CD4-positive, alpha-beta T cell treated with Interleukin-12 subunit alpha and Interleukin-12 subunit beta, for 1 hour (primary cell): Measurements from ENCODE around the gene RCAN1.

Source experiments
- DNase-seq: peaks from one replicate; pipeline ENCODE4 v3.0.0-alpha.2; 2020

RCAN1 gene

GRCh38 chr21:34614628-34615486 lies at the start of gene RCAN1:
Gene RCAN1 (minus strand): TSS chr21:34615113. CDS start chr21:34615011, 102 bp downstream.
- peak; percentile 92 for DNase-seq

DNA sequence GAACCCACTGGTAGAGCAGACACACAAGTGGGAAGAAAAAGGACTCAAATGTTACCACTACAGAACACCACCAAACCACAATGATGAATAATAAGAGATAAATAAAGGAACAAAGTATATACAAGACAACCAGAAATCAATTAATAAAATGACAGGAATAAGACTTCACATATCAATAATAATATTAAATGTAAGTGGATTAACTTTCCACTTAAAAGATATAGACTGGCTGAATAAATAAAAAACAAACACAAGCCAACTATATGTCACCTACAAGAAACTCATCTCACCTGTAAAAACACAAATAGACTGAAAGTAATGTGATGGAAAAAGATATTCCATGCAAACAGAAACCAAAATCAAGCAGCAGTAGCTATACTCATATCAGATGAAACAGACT lies 46.9 kb upstream of the RCAN1 start:
- no peak for DNase-seq

GRCh38 chr21:34653522-34653921 lies 38.6 kb upstream of the RCAN1 start:
- no peak for DNase-seq

GRCh38 chr21:34651642-34652041 lies 36.7 kb upstream of the RCAN1 start:
- DNase-seq: no peak

- no peak for DNase-seq
Observed at GRCh38 chr21:34650861-34651431, 36.0 kb upstream of the RCAN1 start.

DNA sequence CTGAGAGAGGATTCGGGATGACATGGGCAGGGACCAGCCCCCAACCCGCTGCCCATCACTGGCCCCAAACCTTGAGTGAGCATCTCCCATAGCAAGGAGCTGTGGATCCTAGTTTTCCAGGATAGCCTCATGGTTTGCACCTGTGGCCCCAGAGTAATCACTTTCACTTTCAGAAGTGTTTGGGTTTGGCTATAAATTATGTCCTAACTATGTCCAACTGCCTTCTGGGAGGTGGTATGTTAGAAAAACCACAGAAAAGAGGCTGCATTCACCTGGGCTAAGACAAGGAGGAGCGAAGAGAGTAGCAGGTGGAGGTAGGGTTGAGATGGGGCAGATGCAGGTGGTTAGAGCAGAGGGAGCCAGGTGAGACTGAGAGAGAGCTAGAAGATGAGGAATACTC lies 34.5 kb upstream of the RCAN1 start:
- no peak for DNase-seq

- no peak for DNase-seq
Observed at GRCh38 chr21:34648739-34649297, 33.9 kb upstream of the RCAN1 start.

DNA sequence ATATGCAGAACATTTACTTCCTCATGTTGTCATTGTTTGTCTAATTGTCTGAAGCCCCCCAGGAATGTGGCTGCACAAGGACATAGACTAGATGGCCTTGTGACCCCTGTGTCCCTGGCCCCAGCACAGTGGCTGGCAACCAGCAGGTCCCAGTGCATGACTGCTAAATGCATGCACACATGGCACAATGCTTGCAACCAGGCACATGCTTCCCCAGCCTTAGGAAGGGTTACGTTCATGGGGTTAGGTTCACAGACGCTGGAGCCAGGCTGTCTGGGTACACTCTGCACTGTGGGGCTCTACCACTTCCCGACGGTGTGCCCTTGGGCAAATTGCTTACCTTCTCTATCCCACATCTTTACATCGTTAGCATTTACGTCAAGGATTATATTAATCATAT lies 32.6 kb upstream of the RCAN1 start:
- no peak for DNase-seq

GRCh38 chr21:34644825-34645224 lies 29.9 kb upstream of the RCAN1 start:
- no peak for DNase-seq

DNA sequence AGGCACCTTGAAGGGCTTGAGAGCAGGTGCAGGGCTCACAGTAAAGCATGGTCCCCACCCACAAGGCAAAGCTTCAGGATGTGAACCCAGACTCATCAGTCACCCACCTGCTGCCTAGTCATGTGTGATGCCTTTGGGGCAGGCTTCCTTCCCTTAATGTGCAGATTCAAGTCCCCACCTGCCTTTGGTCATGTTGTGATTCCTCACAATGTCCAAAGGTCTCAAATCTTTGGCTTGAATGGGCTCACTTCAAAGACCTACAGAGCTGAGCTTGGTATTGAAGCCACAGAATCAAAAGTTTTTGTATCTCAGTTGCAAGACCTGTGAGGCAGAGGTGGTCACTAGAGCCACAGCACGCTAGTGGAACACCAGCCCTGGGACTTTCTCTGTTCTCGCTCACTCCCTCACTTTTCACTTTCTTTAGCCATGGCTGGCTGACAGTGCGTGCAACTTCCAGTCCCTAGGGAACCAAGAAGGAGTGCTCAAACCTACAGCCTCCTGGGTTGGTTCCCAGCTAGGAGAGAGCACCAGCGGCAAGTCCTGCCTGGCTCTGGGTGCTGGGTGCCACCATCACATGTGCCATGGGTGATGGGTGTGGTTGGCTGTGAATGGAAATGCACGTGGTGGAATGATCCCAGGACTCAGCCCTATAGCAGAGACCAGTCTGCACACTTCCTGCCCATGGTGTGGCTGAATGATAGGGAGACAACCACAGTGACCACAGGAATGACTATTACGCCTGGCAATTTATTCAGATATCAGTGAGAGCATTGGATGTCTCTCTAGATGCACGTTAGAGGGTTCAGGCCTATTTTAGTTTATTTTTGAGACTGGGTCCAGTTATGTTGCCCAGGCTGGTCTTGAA lies 27.5 kb upstream of the RCAN1 start:
- DNase-seq: no peak

DNA sequence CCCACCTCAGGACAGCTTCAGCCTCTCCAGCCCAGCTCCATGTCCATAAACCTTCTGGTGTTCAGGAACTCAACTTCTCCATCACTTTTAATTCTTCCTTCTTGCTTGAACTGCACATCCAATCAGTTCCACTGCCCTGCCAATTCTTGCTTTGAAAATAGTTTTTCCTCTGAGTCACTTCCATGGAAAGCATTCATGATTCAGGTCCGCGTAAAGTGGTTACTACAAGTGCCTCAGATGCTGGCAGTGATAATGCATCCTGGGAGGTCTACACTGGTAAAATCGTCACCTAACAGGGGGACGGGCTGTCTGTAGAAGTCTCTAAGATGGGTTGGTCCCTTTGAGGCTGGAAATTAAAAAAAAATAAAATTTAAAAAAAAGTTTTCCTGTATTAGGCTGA lies 25.9 kb upstream of the RCAN1 start:
- no peak for DNase-seq

DNA sequence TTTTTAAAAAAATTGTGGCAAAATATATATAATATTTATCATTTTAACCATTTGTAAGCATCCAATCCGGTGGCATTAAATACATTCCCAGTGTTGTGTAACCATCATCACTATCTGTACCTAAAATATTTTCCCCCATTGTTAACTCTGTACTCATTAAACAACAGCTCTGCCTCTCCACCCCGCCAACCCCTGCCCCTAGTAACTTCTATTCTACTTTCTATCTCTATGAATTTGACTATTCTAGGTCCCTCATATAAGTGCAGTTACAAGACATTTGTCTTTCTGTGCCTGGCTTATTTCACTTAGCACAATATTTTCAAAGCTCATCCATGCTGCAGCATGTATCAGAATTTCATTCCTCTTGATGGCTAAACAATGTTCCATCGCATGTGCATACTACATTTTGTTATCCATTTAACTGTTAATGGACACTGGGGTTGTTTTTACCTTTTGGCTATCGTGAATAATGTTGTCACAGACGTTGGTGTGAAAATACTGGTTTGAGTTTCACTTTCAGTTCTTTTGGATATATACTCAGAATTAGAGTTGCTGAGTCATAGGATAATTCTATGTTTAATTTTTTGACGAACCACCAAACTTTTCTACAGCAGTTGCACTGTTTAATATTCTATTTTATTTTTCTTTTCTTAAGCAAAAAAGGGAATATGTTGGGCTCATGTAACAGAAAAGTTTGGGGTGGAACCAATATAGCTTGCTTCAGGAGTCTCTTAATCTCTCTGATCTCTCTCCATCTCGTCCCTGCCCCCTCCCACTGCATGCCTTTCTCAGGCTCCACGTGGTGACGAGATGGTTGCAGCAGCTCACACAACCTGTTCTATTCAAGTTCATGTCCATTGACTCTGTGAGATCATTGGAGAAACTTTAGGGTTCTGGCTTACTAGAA lies 25.2 kb upstream of the RCAN1 start:
- peak; percentile 20 for DNase-seq

DNA sequence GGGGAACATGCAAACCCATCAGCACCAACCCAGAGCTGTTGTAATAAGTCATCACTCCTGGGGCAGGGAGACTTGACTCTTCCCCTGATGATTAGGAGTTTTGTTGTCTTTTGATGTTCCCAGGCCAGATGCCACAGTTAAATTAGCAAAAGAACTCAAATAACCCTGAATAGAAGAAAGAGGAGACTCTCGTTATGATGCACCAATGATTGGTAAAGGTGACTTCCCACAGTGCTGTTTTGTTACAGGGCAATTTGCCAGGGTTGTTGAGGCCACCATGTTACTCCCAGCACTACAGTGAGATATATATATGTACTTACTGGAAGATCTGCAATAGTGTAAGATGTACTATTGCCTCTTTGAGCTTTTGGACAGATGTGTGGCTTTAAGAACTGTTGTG lies 24.3 kb upstream of the RCAN1 start:
- DNase-seq: no peak

DNA sequence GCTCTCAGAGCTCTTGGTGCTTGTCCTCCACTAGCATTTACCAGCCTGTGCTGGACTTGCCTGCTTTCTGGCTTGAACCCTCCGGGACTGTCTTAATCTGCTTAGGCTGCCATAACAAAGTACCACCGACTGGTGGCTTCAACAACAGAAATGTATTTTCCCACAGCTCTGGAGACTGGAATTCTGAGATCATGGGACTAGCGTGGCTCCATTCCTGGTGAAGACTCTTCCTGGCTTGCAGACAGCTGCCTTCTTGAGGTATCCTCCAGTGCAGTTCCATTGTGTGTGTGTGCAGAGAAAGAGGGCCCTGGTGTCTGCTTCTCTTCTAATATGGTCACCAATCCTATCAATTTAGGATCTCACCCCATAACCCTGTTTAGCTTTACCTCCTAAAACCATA lies 22.0 kb upstream of the RCAN1 start:
- no peak for DNase-seq

DNA sequence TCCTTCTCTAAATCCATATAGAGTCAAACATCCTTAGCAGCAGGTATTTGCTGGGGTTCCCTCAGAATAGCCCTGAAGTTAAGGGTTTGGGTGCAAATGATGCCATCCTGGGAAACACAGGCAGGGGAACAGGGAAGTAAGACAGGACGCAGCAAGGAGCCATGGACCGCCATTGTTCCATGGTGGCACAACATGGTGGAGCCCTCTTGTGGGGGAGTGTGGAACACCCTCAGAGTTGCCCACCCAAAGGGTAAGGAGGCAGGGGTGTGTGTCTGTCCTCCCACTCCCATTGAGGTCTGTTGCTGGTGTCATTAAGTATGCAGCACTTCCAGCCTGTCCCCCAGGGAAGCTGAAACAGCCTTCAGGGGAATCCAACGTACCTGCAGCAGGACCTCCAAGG lies 20.4 kb upstream of the RCAN1 start:
- DNase-seq: peak; percentile 8

DNA sequence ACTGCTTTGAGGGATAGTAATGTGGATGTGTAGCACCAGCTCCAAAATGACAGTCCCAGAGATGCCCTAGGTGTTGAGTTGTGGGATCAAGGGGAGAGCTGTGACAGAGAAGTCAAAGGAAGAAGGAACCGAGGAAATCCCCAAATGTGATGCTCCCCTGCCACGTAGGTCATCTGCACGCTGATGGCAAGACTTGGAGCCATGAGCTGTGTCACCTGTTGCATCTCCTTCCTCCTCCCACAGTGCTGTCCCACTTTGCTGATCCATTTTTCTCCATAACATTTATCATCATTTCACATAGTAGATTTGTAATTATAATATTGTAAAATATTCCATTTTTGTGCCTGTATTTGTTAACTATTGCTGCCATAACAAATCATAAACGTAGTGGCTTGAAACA lies 17.6 kb upstream of the RCAN1 start:
- no peak for DNase-seq

DNA sequence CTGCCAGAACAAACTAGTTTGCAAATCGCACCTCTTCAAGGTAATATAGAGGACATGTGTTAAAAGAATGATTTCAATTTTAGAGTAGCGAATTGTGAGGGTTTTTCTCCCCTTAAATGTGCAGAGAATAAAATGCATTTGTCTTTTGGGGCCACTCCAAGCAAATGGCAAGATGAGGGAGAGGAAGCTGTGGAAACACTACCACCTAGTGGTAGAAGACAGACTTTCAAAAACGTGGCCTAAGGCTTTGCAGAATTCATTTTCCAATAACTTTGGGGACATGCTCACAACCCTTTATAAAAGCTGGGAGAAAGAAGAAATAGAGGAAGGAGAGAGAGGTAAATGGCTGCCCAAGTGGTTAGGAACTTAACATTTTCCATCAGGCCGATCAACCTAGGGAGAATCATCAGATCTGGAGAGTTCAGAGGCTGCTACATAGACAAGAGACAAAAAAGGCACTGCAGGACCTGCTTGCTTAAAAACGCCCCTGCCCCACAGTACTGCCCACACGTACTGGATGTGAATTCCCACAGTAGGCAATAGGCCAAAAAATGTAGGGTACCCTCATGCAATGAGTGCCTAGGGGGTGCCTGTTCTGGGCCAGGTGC lies 15.7 kb upstream of the RCAN1 start:
- peak; percentile 62 for DNase-seq

- no peak for DNase-seq
Observed at GRCh38 chr21:34626131-34626530, 11.2 kb upstream of the RCAN1 start.

- DNase-seq: no peak
Observed at GRCh38 chr21:34625030-34625593, 10.2 kb upstream of the RCAN1 start.

DNA sequence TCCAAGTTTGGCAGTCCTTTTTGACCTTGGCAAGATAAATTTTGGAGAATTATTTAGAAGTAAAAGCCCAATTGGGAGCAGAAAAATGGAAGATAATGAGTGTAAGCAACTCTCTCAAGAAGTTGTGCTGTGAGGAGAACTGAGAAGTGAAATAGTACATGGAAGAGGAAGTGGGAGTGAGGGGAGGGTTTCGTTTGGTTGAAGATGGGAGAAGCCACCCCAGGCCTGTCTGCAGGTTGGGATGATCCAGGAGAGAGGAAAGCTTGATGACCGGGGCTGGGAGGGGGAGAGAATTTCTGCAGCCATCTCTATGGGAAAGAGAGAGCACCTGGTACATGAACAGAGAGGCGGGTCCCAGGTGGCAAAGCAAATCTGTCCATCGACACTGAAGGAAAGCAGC lies 8.6 kb upstream of the RCAN1 start:
- no peak for DNase-seq
